CD4-positive, alpha-beta T cell treated with Interleukin-2 at 100 ng/mL for 4 hours (primary cell): ENCODE data around the gene CFAP20DC.
"Not testable (repeated sequence)": the region's sequence is repeated elsewhere in the genome, so short reads cannot be mapped to it uniquely, and the experiment has no call there.

Experiments
- DNase-seq: peaks from one replicate; pipeline ENCODE4 v3.0.0-alpha.2; 2020; ENCODE audit warnings: low spot score

CFAP20DC gene

GRCh38 chr3:58867621-58868020 lies 182.2 kb downstream of the CFAP20DC start:
- DNase-seq, result no peak

- no peak for DNase-seq
Observed at GRCh38 chr3:58866079-58866478, 183.7 kb downstream of the CFAP20DC start.

GRCh38 chr3:58864480-58864879 lies 185.3 kb downstream of the CFAP20DC start:
- DNase-seq, result no peak

GRCh38 chr3:58863206-58863605 lies 186.6 kb downstream of the CFAP20DC start:
- no peak for DNase-seq

- DNase-seq, result no peak
Observed at GRCh38 chr3:58861551-58861950, 188.3 kb downstream of the CFAP20DC start.

GRCh38 chr3:58858126-58858525 lies 191.7 kb downstream of the CFAP20DC start:
- DNase-seq, result no peak

- no peak for DNase-seq
Observed at GRCh38 chr3:58857402-58857801, 192.4 kb downstream of the CFAP20DC start.

GRCh38 chr3:58848826-58849225 lies 201.0 kb downstream of the CFAP20DC start:
- no peak for DNase-seq

GRCh38 chr3:58842050-58842747 lies 207.6 kb downstream of the CFAP20DC start:
- DNase-seq, result not testable (repeated sequence)

- DNase-seq, result no peak
Observed at GRCh38 chr3:58840949-58841348, 208.9 kb downstream of the CFAP20DC start.

GRCh38 chr3:58839964-58840363 lies 209.9 kb downstream of the CFAP20DC start:
- DNase-seq, result no peak

GRCh38 chr3:58839187-58839586 lies 210.6 kb downstream of the CFAP20DC start:
- DNase-seq, result no peak

GRCh38 chr3:58837856-58838255 lies 212.0 kb downstream of the CFAP20DC start:
- no peak for DNase-seq

GRCh38 chr3:58837141-58837843 lies 212.5 kb downstream of the CFAP20DC start:
- DNase-seq, result no peak

GRCh38 chr3:58835086-58835485 lies 214.7 kb downstream of the CFAP20DC start:
- DNase-seq, result no peak

- no peak for DNase-seq
Observed at GRCh38 chr3:58833491-58833890, 216.3 kb downstream of the CFAP20DC start.

- DNase-seq, result no peak
Observed at GRCh38 chr3:58829321-58830000, 220.4 kb downstream of the CFAP20DC start.

- DNase-seq, result no peak
Observed at GRCh38 chr3:58824777-58825176, 225.0 kb downstream of the CFAP20DC start.

GRCh38 chr3:58824285-58824684 lies 225.5 kb downstream of the CFAP20DC start:
- DNase-seq, result peak; percentile 13

GRCh38 chr3:58806551-58807244 lies 243.1 kb downstream of the CFAP20DC start:
- DNase-seq, result not testable (repeated sequence)

GRCh38 chr3:58804914-58805313 lies 244.9 kb downstream of the CFAP20DC start:
- no peak for DNase-seq

GRCh38 chr3:58801541-58801940 lies 248.3 kb downstream of the CFAP20DC start:
- no peak for DNase-seq
